ENCODE measurements around the gene PHTF2.

- TF ChIP-seq CTCF (IDR thresholded peaks at IDR 0.05; ENCODE audit: low read depth, low read length, poor library complexity, severe bottlenecking) (no peak), EZH2phosphoT487 (IDR thresholded peaks at IDR 0.05; ENCODE audit: borderline replicate concordance, low read length) (no peak)
Measured at GRCh38 chr7:77904252-77904651, 105.7 kb downstream of the PHTF2 start.
